ENCODE data around the gene CELA2B.

The CELA2B gene

DNA sequence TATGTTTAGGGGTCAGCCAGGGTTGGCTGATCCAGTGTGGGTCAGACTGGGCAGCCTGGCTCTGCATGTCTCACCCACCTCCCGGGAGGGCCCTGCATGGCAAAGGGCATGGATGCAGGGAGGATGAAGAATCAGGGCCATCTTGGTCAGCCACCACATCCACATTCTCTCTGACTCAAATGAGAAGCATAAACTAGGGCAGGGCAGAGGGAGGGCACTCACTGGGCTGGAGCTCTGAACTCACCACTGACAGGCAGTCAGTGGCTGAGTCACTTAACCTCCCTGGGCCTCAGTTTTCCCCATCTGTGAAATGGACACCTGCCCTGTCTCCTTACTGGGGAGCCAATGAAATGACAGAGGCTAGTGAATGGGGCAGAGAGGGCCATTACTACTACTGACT lies 23.7 kb upstream of the CELA2B start:
- Histone ChIP-seq H3K27me3 (replicated peaks in 2 of 5; ENCODE audit: control insufficient read depth in 4 of 5, insufficient read depth in 5 of 5, low read length in 4 of 5) (peaks cover 0 to 4% (median 0%) of the 10 kb centered on the region in 5 experiments), H3K4me1 (ENCODE audit: control extremely low read depth in 1 of 4, control insufficient read depth in 4 of 4, insufficient read depth in 4 of 4, low read length in 3 of 4) (no peaks in the 10 kb centered on the region), H3K36me3 (ENCODE audit: control insufficient read depth in 4 of 4, insufficient read depth in 4 of 4, low read length in 3 of 4) (no peaks in the 10 kb centered on the region), H3K27ac (ENCODE audit: insufficient read depth in 1 of 2, low read depth in 1 of 2, low read length in 2 of 2, poor library complexity in 1 of 2, severe bottlenecking in 2 of 2) (no peak overlapping the region), H3K4me3 (ENCODE audit: control insufficient read depth in 1 of 7, extremely low read depth in 1 of 7, insufficient read depth in 4 of 7, low read depth in 2 of 7, low read length in 6 of 7) (no peak overlapping the region), H3K9me3 (ENCODE audit: control extremely low read depth in 1 of 5, control insufficient read depth in 4 of 5, insufficient read depth in 2 of 5, low read depth in 1 of 5, low read length in 4 of 5) (peaks cover 0 to 2% (median 2%) of the 10 kb centered on the region in 5 experiments)
- no peak for DNase-seq
- ChIA-PET CTCF (interaction anchor here (1.6 kb wide), 1 partner anchor 11 kb away, joined by 5 read pairs; no protein-coding TSS in a partner anchor), POLR2A (no interaction called here)
- WGBS (ENCODE audit: insufficient coverage) = 100% methylated on average over 1 of the region's 1 CpG

DNA sequence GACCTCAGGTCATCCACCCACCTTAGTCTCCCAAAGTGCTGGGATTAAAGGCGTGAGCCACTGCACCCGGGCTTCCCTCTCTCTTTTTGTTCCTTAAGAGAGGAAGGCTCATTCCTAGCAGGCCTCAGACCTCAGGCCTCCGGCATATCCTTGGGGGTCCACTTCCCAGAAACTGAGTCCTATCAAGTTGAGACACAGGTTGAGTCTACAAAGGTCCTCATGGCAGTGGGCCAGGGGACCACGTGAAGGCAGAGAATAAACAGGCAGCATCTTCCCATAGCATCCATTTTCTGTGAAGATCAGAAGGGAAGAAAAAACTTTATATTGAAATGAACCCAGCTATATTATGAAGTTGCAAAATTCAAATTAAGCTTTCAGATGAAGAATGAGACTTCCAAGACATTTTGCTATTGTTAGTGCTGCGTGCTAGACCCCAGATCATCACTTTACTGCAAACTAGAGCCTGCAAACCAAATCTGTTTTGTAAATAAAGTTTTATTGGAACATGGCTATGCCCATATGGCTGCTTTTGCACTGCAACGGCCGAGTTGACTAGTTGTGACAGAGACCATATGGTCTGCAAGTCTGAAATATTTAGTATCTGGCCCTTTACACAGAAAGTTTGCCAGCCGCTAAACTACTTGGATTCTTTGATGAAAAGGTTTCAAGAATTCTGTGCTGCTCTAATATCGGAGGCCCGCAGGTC lies 22.9 kb upstream of the CELA2B start:
- Histone ChIP-seq H3K27me3 (replicated peaks in 2 of 5; ENCODE audit: control insufficient read depth in 4 of 5, insufficient read depth in 5 of 5, low read length in 4 of 5) (no peaks in the 10 kb centered on the region), H3K36me3 (ENCODE audit: control insufficient read depth in 4 of 4, insufficient read depth in 4 of 4, low read length in 3 of 4) (no peaks in the 10 kb centered on the region), H3K27ac (ENCODE audit: insufficient read depth in 1 of 2, low read depth in 1 of 2, low read length in 2 of 2, poor library complexity in 1 of 2, severe bottlenecking in 2 of 2) (no peak overlapping the region), H3K4me3 (ENCODE audit: control insufficient read depth in 1 of 7, extremely low read depth in 1 of 7, insufficient read depth in 4 of 7, low read depth in 2 of 7, low read length in 6 of 7) (no peak overlapping the region), H3K9me3 (ENCODE audit: control extremely low read depth in 1 of 5, control insufficient read depth in 4 of 5, insufficient read depth in 2 of 5, low read depth in 1 of 5, low read length in 4 of 5) (peaks cover 0 to 2% (median 2%) of the 10 kb centered on the region in 5 experiments), H3K4me1 (ENCODE audit: control extremely low read depth in 1 of 4, control insufficient read depth in 4 of 4, insufficient read depth in 4 of 4, low read length in 3 of 4) (no peaks in the 10 kb centered on the region)
- CTCF ChIA-PET = no interaction called here
- 97% methylated on average over 6 of the region's 10 CpGs for WGBS (ENCODE audit: insufficient coverage)
- no peak for DNase-seq
- POLR2A ChIA-PET = no interaction called here

DNA sequence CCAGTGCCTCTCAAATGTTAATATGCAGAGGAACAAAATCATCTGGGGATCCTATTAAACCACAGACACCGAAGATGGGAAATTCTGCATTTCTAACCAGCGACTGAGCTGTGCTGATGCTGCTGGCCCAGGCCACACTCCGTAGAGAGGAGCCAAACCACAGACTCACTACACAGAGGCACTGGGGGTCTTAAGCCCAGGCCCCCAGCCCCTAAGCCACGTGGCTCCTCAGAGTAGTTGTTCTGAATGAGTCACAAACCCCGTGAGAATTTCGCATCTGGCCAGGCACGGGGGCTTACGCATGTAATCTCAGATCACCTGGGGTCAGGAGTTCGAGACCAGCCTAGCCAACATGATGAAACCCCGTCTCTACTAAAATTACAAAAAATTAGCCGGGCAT lies 22.2 kb upstream of the CELA2B start:
- no peak overlapping the region for H3K4me3 ChIP-seq (ENCODE audit: control insufficient read depth in 1 of 7, extremely low read depth in 1 of 7, insufficient read depth in 4 of 7, low read depth in 2 of 7, low read length in 6 of 7)
- H3K9me3 ChIP-seq (ENCODE audit: control extremely low read depth in 1 of 5, control insufficient read depth in 4 of 5, insufficient read depth in 2 of 5, low read depth in 1 of 5, low read length in 4 of 5) = peaks cover 0 to 2% (median 2%) of the 10 kb centered on the region in 5 experiments
- ChIA-PET CTCF (no interaction called here), POLR2A (no interaction called here)
- 92% methylated on average over 11 of the region's 11 CpGs for WGBS (ENCODE audit: insufficient coverage)
- no peaks in the 10 kb centered on the region for H3K27me3 ChIP-seq (replicated peaks in 2 of 5; ENCODE audit: control insufficient read depth in 4 of 5, insufficient read depth in 5 of 5, low read length in 4 of 5)
- no peak for DNase-seq
- H3K27ac ChIP-seq (ENCODE audit: insufficient read depth in 1 of 2, low read depth in 1 of 2, low read length in 2 of 2, poor library complexity in 1 of 2, severe bottlenecking in 2 of 2) = no peak overlapping the region
- no peaks in the 10 kb centered on the region for H3K4me1 ChIP-seq (ENCODE audit: control extremely low read depth in 1 of 4, control insufficient read depth in 4 of 4, insufficient read depth in 4 of 4, low read length in 3 of 4)
- no peaks in the 10 kb centered on the region for H3K36me3 ChIP-seq (ENCODE audit: control insufficient read depth in 4 of 4, insufficient read depth in 4 of 4, low read length in 3 of 4)

DNA sequence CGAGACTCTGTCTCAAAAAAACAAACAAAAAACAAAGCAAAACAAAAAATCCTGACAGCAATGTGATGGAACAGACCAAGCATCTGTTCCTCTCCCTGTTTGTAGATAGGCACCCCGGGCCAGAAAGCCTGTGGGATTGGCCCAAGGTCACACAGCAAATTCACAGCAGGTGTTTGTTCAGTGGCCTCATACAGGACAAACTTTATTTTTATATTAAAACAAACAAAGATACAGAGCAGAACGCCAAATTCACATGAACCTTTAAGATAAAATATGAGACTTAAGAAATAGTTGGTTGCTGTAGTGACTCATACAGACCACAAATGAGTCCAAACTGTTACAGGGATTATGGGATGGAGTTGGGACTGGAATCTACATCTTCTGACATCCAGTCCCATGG lies 21.6 kb upstream of the CELA2B start:
- Histone ChIP-seq H3K27me3 (replicated peaks in 2 of 5; ENCODE audit: control insufficient read depth in 4 of 5, insufficient read depth in 5 of 5, low read length in 4 of 5) (no peaks in the 10 kb centered on the region), H3K36me3 (ENCODE audit: control insufficient read depth in 4 of 4, insufficient read depth in 4 of 4, low read length in 3 of 4) (no peaks in the 10 kb centered on the region), H3K4me3 (ENCODE audit: control insufficient read depth in 1 of 7, extremely low read depth in 1 of 7, insufficient read depth in 4 of 7, low read depth in 2 of 7, low read length in 6 of 7) (no peak overlapping the region), H3K9me3 (ENCODE audit: control extremely low read depth in 1 of 5, control insufficient read depth in 4 of 5, insufficient read depth in 2 of 5, low read depth in 1 of 5, low read length in 4 of 5) (peaks cover 0 to 2% (median 2%) of the 10 kb centered on the region in 5 experiments), H3K4me1 (ENCODE audit: control extremely low read depth in 1 of 4, control insufficient read depth in 4 of 4, insufficient read depth in 4 of 4, low read length in 3 of 4) (no peaks in the 10 kb centered on the region), H3K27ac (ENCODE audit: insufficient read depth in 1 of 2, low read depth in 1 of 2, low read length in 2 of 2, poor library complexity in 1 of 2, severe bottlenecking in 2 of 2) (no peak overlapping the region)
- WGBS (ENCODE audit: insufficient coverage) = 94% methylated on average over 2 of the region's 3 CpGs
- no peak for DNase-seq
- POLR2A ChIA-PET = no interaction called here
- CTCF ChIA-PET = no interaction called here

DNA sequence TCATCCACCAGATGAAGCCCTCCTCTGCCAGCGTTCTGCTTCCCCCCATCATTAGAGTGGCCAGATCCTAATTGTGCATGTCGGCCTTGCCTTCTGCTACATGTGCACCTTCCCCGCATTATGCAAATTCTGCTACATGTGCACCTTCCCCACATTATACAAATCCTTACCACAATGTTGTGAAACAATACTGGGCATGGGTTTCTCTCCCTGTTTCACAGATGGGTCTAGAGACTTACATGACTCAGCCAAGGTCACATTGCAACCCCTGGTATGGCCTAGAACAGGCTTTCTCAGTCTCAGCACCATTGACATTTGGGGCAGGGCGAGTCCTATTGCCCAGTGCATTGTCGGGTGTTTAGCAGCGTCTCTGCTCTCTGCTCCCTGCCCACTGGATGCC lies 20.4 kb upstream of the CELA2B start:
- H3K27me3 ChIP-seq (replicated peaks in 2 of 5; ENCODE audit: control insufficient read depth in 4 of 5, insufficient read depth in 5 of 5, low read length in 4 of 5) = no peaks in the 10 kb centered on the region
- H3K36me3 ChIP-seq (ENCODE audit: control insufficient read depth in 4 of 4, insufficient read depth in 4 of 4, low read length in 3 of 4) = no peaks in the 10 kb centered on the region
- ChIA-PET POLR2A (no interaction called here), CTCF (no interaction called here)
- WGBS (ENCODE audit: insufficient coverage) = 100% methylated on average over 3 of the region's 6 CpGs
- no peak overlapping the region for H3K4me3 ChIP-seq (ENCODE audit: control insufficient read depth in 1 of 7, extremely low read depth in 1 of 7, insufficient read depth in 4 of 7, low read depth in 2 of 7, low read length in 6 of 7)
- no peaks in the 10 kb centered on the region for H3K4me1 ChIP-seq (ENCODE audit: control extremely low read depth in 1 of 4, control insufficient read depth in 4 of 4, insufficient read depth in 4 of 4, low read length in 3 of 4)
- H3K9me3 ChIP-seq (ENCODE audit: control extremely low read depth in 1 of 5, control insufficient read depth in 4 of 5, insufficient read depth in 2 of 5, low read depth in 1 of 5, low read length in 4 of 5) = peaks cover 0 to 2% (median 2%) of the 10 kb centered on the region in 5 experiments
- no peak overlapping the region for H3K27ac ChIP-seq (ENCODE audit: insufficient read depth in 1 of 2, low read depth in 1 of 2, low read length in 2 of 2, poor library complexity in 1 of 2, severe bottlenecking in 2 of 2)
- DNase-seq = no peak

DNA sequence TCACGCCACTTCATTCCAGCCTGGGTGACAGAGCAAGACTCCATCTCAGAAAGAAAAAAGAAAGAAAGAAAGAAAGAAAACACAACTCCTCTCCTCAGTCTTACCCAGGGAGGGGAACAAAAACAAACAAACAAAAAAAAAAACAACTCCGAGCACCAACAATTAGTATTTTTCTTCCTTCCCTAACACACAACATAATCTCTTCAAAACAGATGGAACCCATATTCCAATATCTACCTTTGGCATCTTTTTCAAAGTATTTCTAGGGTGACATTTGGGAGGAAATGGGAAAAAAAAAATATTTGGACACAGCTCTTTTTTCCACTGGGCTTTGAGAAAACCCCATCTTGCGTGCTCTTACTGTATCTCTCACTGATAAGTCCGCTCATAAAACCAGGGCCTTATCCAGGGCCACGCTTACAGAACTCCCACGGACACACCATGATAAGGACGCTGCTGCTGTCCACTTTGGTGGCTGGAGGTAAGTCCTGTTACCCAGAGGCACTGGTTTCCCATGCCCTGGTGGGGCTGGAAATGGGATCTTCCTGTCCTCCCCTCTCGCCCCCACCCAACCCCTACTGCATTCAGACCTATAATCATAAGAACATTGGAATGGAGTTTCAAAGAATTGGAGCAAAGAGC lies 19.5 kb upstream of the CELA2B start, which contains the start of gene CELA2A:
TSS of gene CELA2A (plus strand) at position 420 of the 642 bp plus-strand sequence. CDS start at position 442, 22 bp downstream.
- Histone ChIP-seq H3K9me3 (ENCODE audit: control extremely low read depth in 1 of 5, control insufficient read depth in 4 of 5, insufficient read depth in 2 of 5, low read depth in 1 of 5, low read length in 4 of 5) (no peaks in the 10 kb centered on the region), H3K27ac (ENCODE audit: insufficient read depth in 1 of 2, low read depth in 1 of 2, low read length in 2 of 2, poor library complexity in 1 of 2, severe bottlenecking in 2 of 2) (no peak within 1 kb of the TSS), H3K4me1 (ENCODE audit: control extremely low read depth in 1 of 4, control insufficient read depth in 4 of 4, insufficient read depth in 4 of 4, low read length in 3 of 4) (no peaks in the 10 kb centered on the region), H3K27me3 (replicated peaks in 2 of 5; ENCODE audit: control insufficient read depth in 4 of 5, insufficient read depth in 5 of 5, low read length in 4 of 5) (no peaks in the 10 kb centered on the region), H3K4me3 (ENCODE audit: control insufficient read depth in 1 of 7, extremely low read depth in 1 of 7, insufficient read depth in 4 of 7, low read depth in 2 of 7, low read length in 6 of 7) (no peak within 1 kb of the TSS), H3K36me3 (ENCODE audit: control insufficient read depth in 4 of 4, insufficient read depth in 4 of 4, low read length in 3 of 4) (no peaks in the 10 kb centered on the region)
- ChIA-PET CTCF (no interaction called here), POLR2A (no interaction called here)
- no peak for DNase-seq
- 100% methylated on average over 6 of the region's 8 CpGs for WGBS (ENCODE audit: insufficient coverage)

DNA sequence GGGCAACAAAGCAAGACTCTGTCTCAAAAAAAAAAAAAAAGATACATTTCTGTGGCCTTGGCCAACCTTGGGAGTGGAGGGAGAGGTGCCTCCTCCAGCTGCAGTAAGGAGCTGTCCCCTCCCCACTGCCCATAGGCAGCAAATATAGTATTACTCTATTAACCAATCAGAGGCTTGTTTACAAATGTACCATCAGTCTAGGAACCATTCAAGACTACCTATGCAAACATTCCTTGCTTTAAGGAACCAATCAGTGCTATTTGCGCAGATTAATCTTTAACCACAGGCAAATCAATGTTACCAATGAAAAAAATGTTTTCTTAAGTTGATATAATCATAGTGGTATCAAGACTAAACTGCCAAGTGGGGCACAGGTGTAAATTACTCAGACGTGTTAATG lies 18.3 kb upstream of the CELA2B start:
- POLR2A ChIA-PET = interaction anchor here (0.7 kb wide), 1 partner anchor 13 kb away, joined by 5 read pairs; no protein-coding TSS in a partner anchor
- CTCF ChIA-PET = no interaction called here
- no CpG with 5 or more reads among the region's 2 CpGs for whole genome bisulfite sequencing (ENCODE audit: insufficient coverage)

More for the DNA sequence above, 18.3 kb upstream of the CELA2B start:
- H3K9me3 ChIP-seq (ENCODE audit: control extremely low read depth in 1 of 5, control insufficient read depth in 4 of 5, insufficient read depth in 2 of 5, low read depth in 1 of 5, low read length in 4 of 5) = no peaks in the 10 kb centered on the region
- no peak overlapping the region for H3K4me3 ChIP-seq (ENCODE audit: control insufficient read depth in 1 of 7, extremely low read depth in 1 of 7, insufficient read depth in 4 of 7, low read depth in 2 of 7, low read length in 6 of 7)
- H3K4me1 ChIP-seq (ENCODE audit: control extremely low read depth in 1 of 4, control insufficient read depth in 4 of 4, insufficient read depth in 4 of 4, low read length in 3 of 4) = no peaks in the 10 kb centered on the region
- H3K27me3 ChIP-seq (replicated peaks in 2 of 5; ENCODE audit: control insufficient read depth in 4 of 5, insufficient read depth in 5 of 5, low read length in 4 of 5) = no peaks in the 10 kb centered on the region
- no peak for DNase-seq
- H3K27ac ChIP-seq (ENCODE audit: insufficient read depth in 1 of 2, low read depth in 1 of 2, low read length in 2 of 2, poor library complexity in 1 of 2, severe bottlenecking in 2 of 2) = no peak overlapping the region
- H3K36me3 ChIP-seq (ENCODE audit: control insufficient read depth in 4 of 4, insufficient read depth in 4 of 4, low read length in 3 of 4) = no peaks in the 10 kb centered on the region

All from common myeloid progenitor, CD34-positive (primary cell).